Uterus (tissue), 2 donors: ENCODE measurements around the gene CDC42EP3.

ENCODE experiments used
- POLR2A ChIP-seq, 2 donors: fragments of 450-650 bp; IDR thresholded peaks; one replicate each; pipeline ENCODE4 v1.6.1; 2016; ENCODE audit warnings: antibody characterized with exemption in 2 of 2, mild to moderate bottlenecking in 1 of 2, moderate library complexity in 1 of 2
- TF ChIP-seq, protein P1 (sequence below), 4 experiments: fragments of 200-600 bp in 2 of 4; fragments of 450-650 bp in 2 of 4; sonication (generic) in 2 of 4; IDR thresholded peaks; one replicate each; pipeline ENCODE4 v1.5.1; 2016 to 2019; ENCODE audit warnings: antibody characterized with exemption in 4 of 4, mild to moderate bottlenecking in 2 of 4, moderate library complexity in 1 of 4

- TF ChIP-seq, protein P1, sequence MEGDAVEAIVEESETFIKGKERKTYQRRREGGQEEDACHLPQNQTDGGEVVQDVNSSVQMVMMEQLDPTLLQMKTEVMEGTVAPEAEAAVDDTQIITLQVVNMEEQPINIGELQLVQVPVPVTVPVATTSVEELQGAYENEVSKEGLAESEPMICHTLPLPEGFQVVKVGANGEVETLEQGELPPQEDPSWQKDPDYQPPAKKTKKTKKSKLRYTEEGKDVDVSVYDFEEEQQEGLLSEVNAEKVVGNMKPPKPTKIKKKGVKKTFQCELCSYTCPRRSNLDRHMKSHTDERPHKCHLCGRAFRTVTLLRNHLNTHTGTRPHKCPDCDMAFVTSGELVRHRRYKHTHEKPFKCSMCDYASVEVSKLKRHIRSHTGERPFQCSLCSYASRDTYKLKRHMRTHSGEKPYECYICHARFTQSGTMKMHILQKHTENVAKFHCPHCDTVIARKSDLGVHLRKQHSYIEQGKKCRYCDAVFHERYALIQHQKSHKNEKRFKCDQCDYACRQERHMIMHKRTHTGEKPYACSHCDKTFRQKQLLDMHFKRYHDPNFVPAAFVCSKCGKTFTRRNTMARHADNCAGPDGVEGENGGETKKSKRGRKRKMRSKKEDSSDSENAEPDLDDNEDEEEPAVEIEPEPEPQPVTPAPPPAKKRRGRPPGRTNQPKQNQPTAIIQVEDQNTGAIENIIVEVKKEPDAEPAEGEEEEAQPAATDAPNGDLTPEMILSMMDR (IDR thresholded peaks at IDR 0.05) = no peak
- no peak for TF ChIP-seq POLR2A (IDR thresholded peaks at IDR 0.05)
Observed at GRCh38 chr2:37602702-37603101, 68.7 kb downstream of the CDC42EP3 start.
